GM23248 (cell line): ENCODE results near the gene CSTPP1. TPM values are rescaled to one million over a fixed set of nuclear protein-coding genes. Genes with fewer than 3 reads are reported as not detected.

Experiments
- DNase-seq: peaks from one replicate; pipeline ENCODE4 v3.0.0-alpha.2; 2015
- H2AFZ ChIP-seq: fragments of 200-600 bp; sonication (generic); 2 replicates; pipeline ENCODE4 v1.6.1; 2016; ENCODE audit warnings: antibody characterized with exemption
- H3F3A ChIP-seq: fragments of 200-600 bp; sonication (generic); 2 replicates; pipeline ENCODE4 v1.6.1; 2016; ENCODE audit warnings: mild to moderate bottlenecking, antibody characterized with exemption, mixed run types; ENCODE audit not compliant: insufficient read depth
- H3K27ac ChIP-seq: fragments of 200-600 bp; sonication (generic); 2 replicates; pipeline ENCODE4 v1.5.1; 2016; ENCODE audit warnings: mild to moderate bottlenecking
- H3K27me3 ChIP-seq: fragments of 200-600 bp; sonication (generic); replicated peaks from 2 replicates; pipeline ENCODE4 v1.6.1; 2016; ENCODE audit warnings: mild to moderate bottlenecking; ENCODE audit not compliant: insufficient read depth
- H3K36me3 ChIP-seq: fragments of 200-600 bp; sonication (generic); 2 replicates; pipeline ENCODE4 v1.6.1; 2016; ENCODE audit warnings: low read depth, mild to moderate bottlenecking
- H3K4me1 ChIP-seq: fragments of 200-600 bp; sonication (generic); 2 replicates; pipeline ENCODE4 v1.6.1; 2016; ENCODE audit warnings: mild to moderate bottlenecking; ENCODE audit not compliant: insufficient read depth
- H3K4me2 ChIP-seq: fragments of 200-600 bp; sonication (generic); one replicate; pipeline ENCODE4 v1.6.1; 2016; ENCODE audit warnings: mild to moderate bottlenecking; ENCODE audit not compliant: unreplicated experiment
- H3K4me3 ChIP-seq: fragments of 200-600 bp; sonication (generic); 2 replicates; pipeline ENCODE4 v1.5.1; 2016; ENCODE audit warnings: mild to moderate bottlenecking
- H3K79me2 ChIP-seq: fragments of 200-600 bp; sonication (generic); 2 replicates; pipeline ENCODE4 v1.6.1; 2016; ENCODE audit warnings: mild to moderate bottlenecking; ENCODE audit not compliant: insufficient read depth
- H3K9ac ChIP-seq: fragments of 200-600 bp; sonication (generic); 2 replicates; pipeline ENCODE4 v1.6.1; 2016; ENCODE audit warnings: mild to moderate bottlenecking
- H3K9me2 ChIP-seq: fragments of 200-600 bp; sonication (generic); 2 replicates; pipeline ENCODE4 v1.6.1; 2016; ENCODE audit warnings: mixed run types, mild to moderate bottlenecking, moderate library complexity; ENCODE audit not compliant: insufficient read depth
- H3K9me3 ChIP-seq: fragments of 200-600 bp; sonication (generic); one replicate; pipeline ENCODE4 v1.6.1; 2017; ENCODE audit warnings: low read depth
- H4K20me1 ChIP-seq: fragments of 200-600 bp; sonication (generic); 2 replicates; pipeline ENCODE4 v1.6.0; 2016; ENCODE audit not compliant: insufficient read depth
- EZH2 ChIP-seq: fragments of 200-600 bp; sonication (generic); IDR thresholded peaks from 2 replicates; pipeline ENCODE4 v1.6.1; 2018; ENCODE audit warnings: antibody characterized with exemption, mild to moderate bottlenecking; ENCODE audit not compliant: insufficient read depth, poor library complexity, severe bottlenecking
- EZH2phosphoT487 ChIP-seq: fragments of 200-600 bp; sonication (generic); IDR thresholded peaks from 2 replicates; pipeline ENCODE4 v1.6.1; 2018; ENCODE audit warnings: antibody characterized with exemption, moderate library complexity, mild to moderate bottlenecking, low read depth; ENCODE audit not compliant: insufficient read depth
- WGBS, 2 experiments: methylation state at CpG; one replicate each; pipeline ENCODE4 v1.1.6; 2015 to 2017; ENCODE audit warnings: low lambda C conversion rate in 2 of 2, low coverage in 1 of 2; ENCODE audit errors: missing lambda C conversion rate in 2 of 2; 5-methylcytosine and 5-hydroxymethylcytosine counted together
- in situ Hi-C: fragments of 300-500 bp; cut with MboI; formaldehyde crosslinking; loops from 2 replicates; pipeline ENCODE4 v1.15.0; 2020
- microRNA-seq: library from miRNA; unstranded; fragments of <30 nt; microRNA quantifications from one replicate; pipeline ENCODE4, GENCODE V29; 2016; ENCODE audit warnings: borderline number of aligned reads
- polyA plus RNA-seq: library from polyadenylated mRNA; unstranded; fragments of >200 nt; fragmentation: Nextera tagmentation; extraction: Ambion mirVana; gene quantifications from 2 replicates; pipeline ENCODE4 v1.2.1, GENCODE V29; 2016
- small RNA-seq: library from RNA; depleted of rRNA; stranded (forward); fragments of <200 nt; gene quantifications from one replicate; pipeline ENCODE3, GENCODE V24; 2014; ENCODE audit warnings: low read depth, low replicate concordance
- total RNA-seq: library from RNA; depleted of rRNA; stranded (reverse); fragments of >200 nt; shearing (Covaris generic); gene quantifications from 2 replicates; pipeline ENCODE4 v1.2.3, GENCODE V29; 2014; rRNA removed

CSTPP1 gene
- total and polyA plus RNA-seq, 2 experiments from 2014 or later: 21.7 to 39.9 TPM

DNA sequence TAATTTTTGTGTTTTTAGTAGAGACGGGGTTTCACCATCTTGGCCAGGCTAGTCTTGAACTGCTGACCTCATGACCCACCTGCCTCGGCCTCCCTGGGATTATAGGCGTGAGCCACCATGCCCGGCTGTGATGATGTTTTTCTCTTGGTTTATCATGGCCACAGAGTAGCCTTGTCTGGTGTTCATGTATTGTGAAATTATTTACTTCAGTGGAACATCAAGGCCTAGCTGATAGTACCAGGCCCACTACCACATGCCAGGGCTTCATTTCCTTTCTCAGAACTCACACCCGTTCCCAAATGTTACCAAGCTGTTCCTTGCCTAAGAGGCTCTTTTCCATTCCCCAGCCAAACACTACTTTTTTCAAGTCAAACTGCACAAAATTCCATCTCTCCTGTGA lies 272.1 kb downstream of the CSTPP1 start:
- H3K4me2 ChIP-seq: no peak overlapping the region
- peaks cover 15% of the 10 kb centered on the region for H3F3A ChIP-seq
- H4K20me1 ChIP-seq: no peaks in the 10 kb centered on the region
- no peak overlapping the region for H3K9ac ChIP-seq
- no peak overlapping the region for H2AFZ ChIP-seq
- H3K79me2 ChIP-seq: no peaks in the 10 kb centered on the region
- in situ Hi-C loops: no loop called here
- no peak overlapping the region for H3K27ac ChIP-seq
- TF ChIP-seq EZH2phosphoT487: no peak
- TF ChIP-seq EZH2: no peak
- H3K9me3 ChIP-seq: no peaks in the 10 kb centered on the region
- no peak for DNase-seq
- H3K4me1 ChIP-seq: peaks cover 12% of the 10 kb centered on the region
- H3K9me2 ChIP-seq: no peaks in the 10 kb centered on the region
- no peaks in the 10 kb centered on the region for H3K36me3 ChIP-seq
- 74 to 82% methylated on average over 5 of the region's 5 CpGs for WGBS, 2 experiments
- no peak overlapping the region for H3K4me3 ChIP-seq
- no peaks in the 10 kb centered on the region for H3K27me3 ChIP-seq

Small RNAs within 50 kb of the gene (microRNA-seq; reads per million reads assigned to microRNA genes)
- gene MIR6745: not detected

Small RNAs within 50 kb of the gene (small RNA-seq; reads per million reads assigned to genes)
- not detected for gene MIR6745

Other genes starting within 250 kb of the CSTPP1 start
- 41.5 and 54.3 TPM in 2 replicates for gene ARHGAP1, start 236.1 kb upstream of the CSTPP1 start, total RNA-seq
- 98.5 and 107 TPM in 2 replicates for gene ARHGAP1, start 236.1 kb upstream of the CSTPP1 start, polyA plus RNA-seq
- gene ZNF408, start 235.7 kb upstream of the CSTPP1 start, total RNA-seq: 9.6 and 11.9 TPM in 2 replicates
- gene ZNF408, start 235.7 kb upstream of the CSTPP1 start, polyA plus RNA-seq: 9.9 and 11.3 TPM in 2 replicates
- gene F2, start 217.5 kb upstream of the CSTPP1 start, total RNA-seq: not detected in 2 replicates
- gene F2, start 217.5 kb upstream of the CSTPP1 start, polyA plus RNA-seq: not detected in 2 replicates
- gene CKAP5, start 90.5 kb upstream of the CSTPP1 start, total RNA-seq: 47.6 and 57.7 TPM in 2 replicates
- 35.2 and 43.1 TPM in 2 replicates for gene CKAP5, start 90.5 kb upstream of the CSTPP1 start, polyA plus RNA-seq
- 2.0 and 2.9 TPM in 2 replicates for gene LRP4, start 18.2 kb upstream of the CSTPP1 start, total RNA-seq
- 1.4 and 2.0 TPM in 2 replicates for gene LRP4, start 18.2 kb upstream of the CSTPP1 start, polyA plus RNA-seq
- 105 and 131 TPM in 2 replicates for gene ARFGAP2, start 240.1 kb downstream of the CSTPP1 start, total RNA-seq
- 44.9 and 45.7 TPM in 2 replicates for gene ARFGAP2, start 240.1 kb downstream of the CSTPP1 start, polyA plus RNA-seq
- gene PACSIN3, start 249.7 kb downstream of the CSTPP1 start, total RNA-seq: 13.6 and 17.5 TPM in 2 replicates
- 9.7 and 12.6 TPM in 2 replicates for gene PACSIN3, start 249.7 kb downstream of the CSTPP1 start, polyA plus RNA-seq